T-cell (primary cell): Measurements from ENCODE around the gene DTNB. TPM values are rescaled to one million over a fixed set of nuclear protein-coding genes. Genes with fewer than 3 reads are reported as not detected.
A peak's percentile ranks its signal among the peaks of the same experiment; 100 is the strongest.
"Not testable (repeated sequence)": the region's sequence is repeated elsewhere in the genome, so short reads cannot be mapped to it uniquely, and the experiment has no call there.

Source experiments
- ATAC-seq, 4 experiments: fragments of 200-7000 bp in 3 of 4; fragments of 150-1000 bp in 1 of 4; cut with Tn5 transposase; replicated peaks in 1 of 4; 1 replicate in 3 of 4; 2 replicates in 1 of 4; pipeline ENCODE4 v1.10.0; 2021; ENCODE audit warnings: moderate library complexity in 3 of 4, mild to moderate bottlenecking in 2 of 4, moderate number of reproducible peaks in 1 of 4
- CTCF ChIA-PET, 2 donors: fragments of 300-600 bp; sonication (Branson Sonifier 250); formaldehyde crosslinking; loops; one replicate each; lab custom pipeline; 2022; ENCODE audit warnings: antibody characterized with exemption in 2 of 2; lab: Charles Lee
- POLR2A ChIA-PET, 2 donors: fragments of 300-600 bp; sonication (Branson Sonifier 250); formaldehyde crosslinking; loops; one replicate each; lab custom pipeline; 2022; ENCODE audit warnings: antibody characterized with exemption in 2 of 2; lab: Charles Lee
- DNase-seq, 35 experiments: peaks; one replicate each; pipeline versions ENCODE4 v3.0.0 to v3.0.0-alpha.2; 2013 to 2023
- H3K27ac ChIP-seq: one replicate; pipeline ENCODE4 v1.5.1; 2013; ENCODE audit warnings: low read length
- H3K27me3 ChIP-seq, 2 experiments: replicated peaks in 1 of 2; 1 replicate in 1 of 2; 2 replicates in 1 of 2; pipeline versions ENCODE4 v1.6.1 to v1.7.0; 2013; ENCODE audit warnings: low read length in 1 of 2, mixed read lengths in 1 of 2; ENCODE audit not compliant: control insufficient read depth in 2 of 2, insufficient read depth in 2 of 2; ENCODE audit errors: extremely low read depth in 1 of 2
- H3K36me3 ChIP-seq, 2 donors: 1 replicate in 1 of 2; 2 replicates in 1 of 2; pipeline versions ENCODE4 v1.6.1 to v1.7.0; 2013; ENCODE audit warnings: low read length in 1 of 2; ENCODE audit not compliant: control insufficient read depth in 2 of 2, insufficient read depth in 1 of 2; ENCODE audit errors: extremely low read depth in 1 of 2
- H3K4me1 ChIP-seq, 2 experiments: 1 replicate in 1 of 2; 2 replicates in 1 of 2; pipeline versions ENCODE4 v1.6.1 to v1.7.0; 2013; ENCODE audit warnings: low read length in 2 of 2, mixed read lengths in 1 of 2; ENCODE audit not compliant: insufficient read depth in 2 of 2, control insufficient read depth in 1 of 2; ENCODE audit errors: extremely low read depth in 1 of 2
- H3K4me3 ChIP-seq, 2 donors: 1 replicate in 1 of 2; 2 replicates in 1 of 2; pipeline versions ENCODE4 v1.5.1 to v1.7.0; 2013; ENCODE audit warnings: mild to moderate bottlenecking in 2 of 2, low read length in 1 of 2, moderate library complexity in 1 of 2; ENCODE audit not compliant: control insufficient read depth in 1 of 2; ENCODE audit errors: extremely low read depth in 1 of 2
- H3K9me3 ChIP-seq: 2 replicates; pipeline ENCODE4 v1.7.0; 2013
- H3K27ac Mint-ChIP-seq, 2 donors: one replicate each; pipeline ENCODE4 v1.8.0; 2020 to 2021; ENCODE audit warnings: mild to moderate bottlenecking in 2 of 2, mixed read lengths in 2 of 2
- H3K27me3 Mint-ChIP-seq, 2 donors: one replicate each; pipeline ENCODE4 v1.8.0; 2021 to 2022; ENCODE audit warnings: mixed read lengths in 2 of 2
- H3K36me3 Mint-ChIP-seq: one replicate; pipeline ENCODE4 v1.8.0; 2021; ENCODE audit warnings: mixed read lengths
- H3K4me1 Mint-ChIP-seq, 3 donors: one replicate each; pipeline ENCODE4 v1.8.0; 2020 to 2022; ENCODE audit warnings: mixed read lengths in 3 of 3, mild to moderate bottlenecking in 1 of 3
- H3K4me3 Mint-ChIP-seq, 3 donors: one replicate each; pipeline ENCODE4 v1.8.0; 2020 to 2022; ENCODE audit warnings: mild to moderate bottlenecking in 3 of 3, mixed read lengths in 3 of 3, moderate library complexity in 3 of 3
- H3K9me3 Mint-ChIP-seq, 3 donors: one replicate each; pipeline ENCODE4 v1.8.0; 2020 to 2022; ENCODE audit warnings: mixed read lengths in 3 of 3
- WGBS: methylation state at CpG from one replicate; pipeline ENCODE4 v1.1.5; 2013; ENCODE audit warnings: missing lambda C conversion rate; ENCODE audit not compliant: insufficient coverage; 5-methylcytosine and 5-hydroxymethylcytosine counted together
- total RNA-seq, 35 experiments: library from RNA in 6 of 35; stranded (reverse) in 6 of 35; fragments of 120-200 nt in 1 of 35; gene quantifications; one replicate each; pipeline versions ENCODE4 v1.2.1 to v1.2.4 and lab custom pipeline; 2013 to 2026

DTNB gene
- total RNA-seq, 5 donors from 2014 or later (not counting 1 experiment from before 2014, with no cell fraction given): 33.4 to 45.7 (median 39.6) TPM

DNA sequence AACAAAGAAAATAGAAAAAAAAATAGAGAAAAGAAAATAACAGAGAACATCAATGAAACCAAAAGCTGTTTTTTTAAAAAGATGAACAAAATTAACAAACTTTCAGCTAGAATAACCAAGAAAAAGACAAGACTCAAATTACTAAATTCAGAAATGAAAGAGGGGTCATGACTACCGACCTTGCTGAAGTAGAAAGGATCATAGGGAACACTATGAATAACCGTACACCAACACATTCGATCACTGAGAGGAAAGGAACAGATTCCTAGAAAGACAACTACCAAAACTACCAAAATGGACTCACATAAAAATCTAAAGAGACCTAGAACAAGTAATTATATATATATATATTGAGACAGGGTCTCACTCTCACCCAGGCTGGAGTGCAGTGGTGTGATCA is 37.4 kb upstream of the DTNB start:
- POLR2A ChIA-PET: interaction anchor here in 1 of 2 donors (0.7 kb wide), 1 partner anchor 935 kb away, joined by 3 read pairs; no protein-coding TSS in a partner anchor
- no peaks in the 10 kb centered on the region for H3K36me3 Mint-ChIP-seq
- Histone ChIP-seq H3K9me3 (no peaks in the 10 kb centered on the region), H3K27me3 (peaks cover 0 to 26% of the 10 kb centered on the region in 2 experiments), H3K36me3 (no peaks in the 10 kb centered on the region), H3K4me3 (no peak overlapping the region), H3K4me1 (peaks cover 3% of the 10 kb centered on the region in 2 experiments), H3K27ac (no peak overlapping the region)
- DNase-seq: no peak
- no peaks in the 10 kb centered on the region for H3K9me3 Mint-ChIP-seq
- no peak overlapping the region for H3K27ac Mint-ChIP-seq
- peaks cover 9 to 26% of the 10 kb centered on the region in 2 donors for H3K27me3 Mint-ChIP-seq
- WGBS: no CpG with 5 or more reads among the region's 3 CpGs
- no peak overlapping the region for H3K4me3 Mint-ChIP-seq
- ATAC-seq: no peak
- peaks cover 6 to 12% (median 10%) of the 10 kb centered on the region in 3 donors for H3K4me1 Mint-ChIP-seq
- CTCF ChIA-PET: interaction anchor here in 1 of 2 donors (0.5 kb wide), 1 partner anchor 1886 kb away, joined by 5 read pairs; no protein-coding TSS in a partner anchor

DNA sequence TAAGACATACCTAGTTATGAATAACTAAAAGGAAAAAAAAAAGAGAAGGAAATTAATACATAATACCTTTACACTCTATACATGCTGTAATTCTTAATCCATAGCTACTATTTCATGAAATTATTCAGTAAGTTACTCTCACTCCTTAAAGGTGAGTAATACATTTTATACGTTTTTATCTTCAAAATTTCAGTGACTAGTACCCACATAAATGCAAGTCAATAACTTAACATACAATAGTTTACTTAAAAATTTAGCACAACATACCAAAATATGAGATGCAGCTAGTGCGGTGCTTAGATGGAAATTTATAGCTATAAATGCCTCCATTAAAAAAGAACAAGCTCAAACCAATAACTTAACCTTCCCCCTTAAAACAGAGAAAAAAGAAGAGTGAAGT is 36.0 kb upstream of the DTNB start:
- Mint-ChIP-seq H3K27ac (no peak overlapping the region), H3K4me3 (no peak overlapping the region), H3K4me1 (peaks cover 6 to 12% (median 10%) of the 10 kb centered on the region in 3 donors), H3K36me3 (no peaks in the 10 kb centered on the region), H3K9me3 (no peaks in the 10 kb centered on the region), H3K27me3 (peaks cover 9 to 26% of the 10 kb centered on the region in 2 donors)
- ChIA-PET CTCF (interaction anchor here in 1 of 2 donors (0.6 kb wide), 1 partner anchor 8 kb away, joined by 4 read pairs; no protein-coding TSS in a partner anchor), POLR2A (interaction anchor here in 1 of 2 donors (0.6 kb wide), 1 partner anchor 46 kb away, joined by 3 read pairs; no protein-coding TSS in a partner anchor)
- no peak overlapping the region for H3K4me3 ChIP-seq
- no peaks in the 10 kb centered on the region for H3K36me3 ChIP-seq
- ATAC-seq (no peak), DNase-seq (no peak)
- H3K27me3 ChIP-seq: peaks cover 0 to 24% of the 10 kb centered on the region in 2 experiments
- WGBS: no CpG with 5 or more reads among the region's 2 CpGs
- peaks cover 3% of the 10 kb centered on the region in 2 experiments for H3K4me1 ChIP-seq
- no peak overlapping the region for H3K27ac ChIP-seq
- no peaks in the 10 kb centered on the region for H3K9me3 ChIP-seq

DNA sequence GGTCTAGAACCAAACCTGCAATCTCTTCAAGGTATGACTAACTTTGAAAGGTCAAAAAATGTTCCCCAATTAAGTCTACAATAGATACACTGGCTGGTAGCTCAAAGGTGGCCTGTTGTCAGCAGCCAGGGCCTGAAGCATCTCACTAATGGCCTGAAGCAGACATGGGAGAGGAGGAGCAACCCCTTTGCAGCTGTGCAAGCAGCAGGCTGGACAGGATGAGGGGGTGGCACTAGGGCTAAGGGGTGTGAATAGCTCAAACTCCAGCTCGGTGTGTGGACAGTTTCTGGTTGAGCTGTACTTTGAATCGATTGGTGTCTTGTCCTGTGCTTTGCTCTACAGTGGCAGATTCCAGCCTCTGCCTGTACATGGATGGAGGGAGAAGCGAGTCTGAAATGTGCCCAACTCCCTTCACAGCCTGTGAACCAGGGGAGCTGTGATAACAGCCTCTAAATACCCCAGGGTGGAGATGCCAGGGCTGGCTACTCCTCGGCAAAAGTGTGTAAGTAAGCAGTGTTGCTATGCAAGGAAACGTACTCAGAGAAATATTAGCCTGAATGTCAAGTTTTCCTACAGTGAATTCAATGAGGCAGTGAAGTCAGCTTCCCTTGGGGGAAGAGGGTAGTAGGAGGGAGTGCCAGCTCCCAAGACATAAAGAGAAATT is 34.7 kb upstream of the DTNB start:
- no peak overlapping the region for H3K4me3 Mint-ChIP-seq
- Histone ChIP-seq H3K27ac (no peak overlapping the region), H3K4me3 (no peak overlapping the region), H3K27me3 (peaks cover 0 to 24% of the 10 kb centered on the region in 2 experiments), H3K36me3 (no peaks in the 10 kb centered on the region), H3K9me3 (no peaks in the 10 kb centered on the region), H3K4me1 (peaks cover 3% of the 10 kb centered on the region in 2 experiments)
- DNase-seq: no peak
- ATAC-seq: no peak
- no peaks in the 10 kb centered on the region for H3K9me3 Mint-ChIP-seq
- peaks cover 9 to 26% of the 10 kb centered on the region in 2 donors for H3K27me3 Mint-ChIP-seq
- CTCF ChIA-PET: no interaction called here
- WGBS: 95% methylated on average over 2 of the region's 5 CpGs
- peaks cover 6 to 12% (median 10%) of the 10 kb centered on the region in 3 donors for H3K4me1 Mint-ChIP-seq
- no peak overlapping the region for H3K27ac Mint-ChIP-seq
- H3K36me3 Mint-ChIP-seq: no peaks in the 10 kb centered on the region
- POLR2A ChIA-PET: no interaction called here

DNA sequence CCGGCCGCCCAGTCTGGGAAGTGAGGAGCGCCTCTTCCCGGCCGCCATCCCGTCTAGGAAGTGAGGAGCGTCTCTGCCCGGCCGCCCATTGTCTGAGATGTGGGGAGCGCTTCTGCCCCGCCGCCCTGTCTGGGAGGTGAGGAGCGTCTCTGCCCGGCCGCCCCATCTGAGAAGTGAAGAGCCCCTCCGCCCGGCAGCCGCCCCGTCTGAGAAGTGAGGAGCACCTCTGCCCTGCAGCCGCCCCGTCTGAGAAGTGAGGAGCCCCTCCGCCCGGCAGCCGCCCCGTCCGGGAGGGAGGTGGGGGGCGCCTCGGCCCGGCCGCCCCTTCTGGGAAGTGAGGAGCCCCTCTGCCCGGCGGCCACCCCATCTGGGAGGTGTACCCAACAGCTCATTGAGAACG is 32.2 kb upstream of the DTNB start:
- ATAC-seq, CTCF ChIA-PET, DNase-seq, POLR2A ChIA-PET, H3K9me3 Mint-ChIP-seq, H3K4me1 Mint-ChIP-seq, H3K4me1 ChIP-seq, H3K9me3 ChIP-seq, H3K27ac Mint-ChIP-seq, H3K4me3 ChIP-seq, H3K4me3 Mint-ChIP-seq, H3K27ac ChIP-seq, H3K36me3 ChIP-seq, H3K36me3 Mint-ChIP-seq: not testable (repeated sequence)
- 94% methylated on average over 6 of the region's 33 CpGs for WGBS
- peaks cover 9 to 15% of the 10 kb centered on the region in 2 donors for H3K27me3 Mint-ChIP-seq
- peaks cover 0 to 13% of the 10 kb centered on the region in 2 experiments for H3K27me3 ChIP-seq

DNA sequence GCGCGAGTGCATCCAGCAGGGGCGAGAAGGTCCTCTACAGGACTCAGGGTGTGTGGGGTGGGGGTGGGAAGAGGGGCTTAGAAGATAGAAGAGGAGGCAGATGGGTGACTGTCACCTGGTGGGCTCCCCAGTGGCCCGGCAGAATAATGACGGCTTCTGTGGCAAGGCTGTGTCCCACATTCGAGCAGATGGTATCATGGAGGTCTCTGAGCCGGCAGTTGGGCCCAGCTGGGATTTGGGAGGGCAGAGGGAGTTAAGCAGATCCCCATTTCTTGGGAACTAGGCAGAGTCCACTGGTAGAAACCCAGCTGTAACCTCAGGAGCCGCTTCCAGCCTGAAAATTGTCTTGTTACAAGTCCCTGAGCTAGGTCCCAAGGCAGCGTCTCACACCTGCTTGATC is 28.4 kb upstream of the DTNB start:
- no peak overlapping the region for H3K27ac Mint-ChIP-seq
- no peaks in the 10 kb centered on the region for H3K27me3 Mint-ChIP-seq
- H3K4me3 Mint-ChIP-seq: no peak overlapping the region

DNA sequence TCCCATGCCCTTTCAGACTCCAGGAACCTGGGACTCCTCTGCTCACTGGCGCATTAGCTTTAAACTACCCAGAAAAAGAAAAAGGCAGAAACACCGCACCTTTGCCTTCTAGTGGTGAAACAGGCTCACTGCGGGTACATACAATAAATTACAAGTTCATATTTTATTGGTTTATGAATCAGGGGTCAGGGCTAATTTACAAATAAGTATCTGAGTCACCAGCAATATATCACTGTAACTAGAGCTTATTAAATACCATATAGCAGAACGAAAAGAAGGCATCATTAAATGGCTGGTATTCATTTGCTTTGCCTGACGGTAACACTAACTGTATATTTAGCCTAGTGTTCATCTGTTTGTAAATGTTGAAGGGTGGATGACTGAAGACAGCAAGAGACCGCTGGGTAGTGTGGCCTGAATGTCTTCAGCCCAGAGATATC is 26.9 kb upstream of the DTNB start:
- DNase-seq (peak in 18 of 35 experiments; percentile 4 to 55 (median 12)), ATAC-seq (peak; percentile 45 to 56 (median 46))
- Mint-ChIP-seq H3K36me3 (no peaks in the 10 kb centered on the region), H3K9me3 (no peaks in the 10 kb centered on the region), H3K4me3 (no peak overlapping the region), H3K27me3 (no peaks in the 10 kb centered on the region), H3K4me1 (peaks cover 0 to 4% (median 3%) of the 10 kb centered on the region in 3 donors), H3K27ac (no peak overlapping the region)
- Histone ChIP-seq H3K4me1 (no peaks in the 10 kb centered on the region), H3K27ac (no peak overlapping the region), H3K4me3 (no peak overlapping the region), H3K9me3 (no peaks in the 10 kb centered on the region), H3K27me3 (peaks cover 0 to 4% of the 10 kb centered on the region in 2 experiments), H3K36me3 (no peaks in the 10 kb centered on the region)
- POLR2A ChIA-PET: no interaction called here
- 53% methylated on average over 2 of the region's 6 CpGs for WGBS
- CTCF ChIA-PET: interaction anchor here (1.0 to 4.7 kb wide), 6 partner anchors 9 to 94 kb away, joined by 3 to 57 read pairs (median 3); no protein-coding TSS in a partner anchor

More for the DNA sequence above, 28.4 kb upstream of the DTNB start:
- no peaks in the 10 kb centered on the region for H3K36me3 ChIP-seq
- H3K27ac ChIP-seq: no peak overlapping the region
- POLR2A ChIA-PET: no interaction called here
- Mint-ChIP-seq H3K9me3 (no peaks in the 10 kb centered on the region), H3K36me3 (no peaks in the 10 kb centered on the region), H3K4me1 (peaks cover 0 to 4% (median 3%) of the 10 kb centered on the region in 3 donors)
- H3K4me1 ChIP-seq: no peaks in the 10 kb centered on the region
- CTCF ChIA-PET: interaction anchor here (0.6 to 4.7 kb wide), 5 partner anchors 8 to 844 kb away, joined by 3 to 57 read pairs (median 4); no protein-coding TSS in a partner anchor
- DNase-seq: no peak
- H3K9me3 ChIP-seq: no peaks in the 10 kb centered on the region
- peaks cover 0 to 4% of the 10 kb centered on the region in 2 experiments for H3K27me3 ChIP-seq
- WGBS: 93% methylated on average over 8 of the region's 9 CpGs
- H3K4me3 ChIP-seq: no peak overlapping the region
- no peak for ATAC-seq
